Osteoblast (primary cell): ENCODE results near the gene EML4. TPM values are rescaled to one million over a fixed set of nuclear protein-coding genes. Genes with fewer than 3 reads are reported as not detected.

Source experiments
- DNase-seq: peaks from one replicate; pipeline ENCODE4 v3.0.0; 2011; ENCODE audit warnings: low spot score, mixed read lengths; ENCODE audit not compliant: insufficient read length; ENCODE audit errors: missing footprints
- H2AFZ ChIP-seq: 2 replicates; pipeline ENCODE4 v1.6.0; 2011; ENCODE audit warnings: mild to moderate bottlenecking, low read length
- H3K27ac ChIP-seq: 2 replicates; pipeline ENCODE4 v1.5.1; 2011; ENCODE audit warnings: mild to moderate bottlenecking, low read depth, low read length, moderate library complexity
- H3K27me3 ChIP-seq: 2 replicates; pipeline ENCODE4 v1.6.0; 2012; ENCODE audit warnings: mild to moderate bottlenecking, control low read depth, inconsistent platforms, low read length, moderate library complexity; ENCODE audit not compliant: insufficient read depth
- H3K36me3 ChIP-seq: 2 replicates; pipeline ENCODE4 v1.5.1; 2011; ENCODE audit warnings: mild to moderate bottlenecking, low read length, control low read depth, moderate library complexity; ENCODE audit not compliant: insufficient read depth
- H3K4me1 ChIP-seq: 2 replicates; pipeline ENCODE4 v1.5.1; 2011; ENCODE audit warnings: mild to moderate bottlenecking, low read length, control low read depth, moderate library complexity; ENCODE audit not compliant: insufficient read depth
- H3K4me2 ChIP-seq: 2 replicates; pipeline ENCODE4 v1.6.0; 2011; ENCODE audit warnings: mild to moderate bottlenecking, low read length; ENCODE audit not compliant: insufficient read depth
- H3K4me3 ChIP-seq: fragments of 200-600 bp; sonication (generic); 3 replicates; pipeline ENCODE4 v1.5.1; 2012; ENCODE audit warnings: mild to moderate bottlenecking, low read length, inconsistent platforms; ENCODE audit not compliant: insufficient read depth
- H3K79me2 ChIP-seq: 2 replicates; pipeline ENCODE4 v1.6.0; 2012; ENCODE audit warnings: mild to moderate bottlenecking, low read length, control low read depth, inconsistent platforms; ENCODE audit not compliant: insufficient read depth
- H3K9me3 ChIP-seq: 2 replicates; pipeline ENCODE4 v1.5.1; 2011; ENCODE audit warnings: low read depth, low read length, control low read depth
- H4K20me1 ChIP-seq: 2 replicates; pipeline ENCODE4 v1.6.0; 2012; ENCODE audit warnings: mild to moderate bottlenecking, low read length, control low read depth; ENCODE audit not compliant: insufficient read depth
- total RNA-seq: library from RNA; depleted of rRNA; stranded (reverse); fragments of >200 nt; gene quantifications from 2 replicates; pipeline ENCODE4 v1.2.3, GENCODE V29; 2012
- TF ChIP-seq, protein P1 (sequence below): IDR thresholded peaks from 2 replicates; pipeline ENCODE4 v1.5.1; 2011; ENCODE audit warnings: mild to moderate bottlenecking, low read depth, low read length, moderate library complexity; ENCODE audit errors: extremely low read depth

Gene EML4
- total RNA-seq, 1 donor = 91.9 TPM

DNA sequence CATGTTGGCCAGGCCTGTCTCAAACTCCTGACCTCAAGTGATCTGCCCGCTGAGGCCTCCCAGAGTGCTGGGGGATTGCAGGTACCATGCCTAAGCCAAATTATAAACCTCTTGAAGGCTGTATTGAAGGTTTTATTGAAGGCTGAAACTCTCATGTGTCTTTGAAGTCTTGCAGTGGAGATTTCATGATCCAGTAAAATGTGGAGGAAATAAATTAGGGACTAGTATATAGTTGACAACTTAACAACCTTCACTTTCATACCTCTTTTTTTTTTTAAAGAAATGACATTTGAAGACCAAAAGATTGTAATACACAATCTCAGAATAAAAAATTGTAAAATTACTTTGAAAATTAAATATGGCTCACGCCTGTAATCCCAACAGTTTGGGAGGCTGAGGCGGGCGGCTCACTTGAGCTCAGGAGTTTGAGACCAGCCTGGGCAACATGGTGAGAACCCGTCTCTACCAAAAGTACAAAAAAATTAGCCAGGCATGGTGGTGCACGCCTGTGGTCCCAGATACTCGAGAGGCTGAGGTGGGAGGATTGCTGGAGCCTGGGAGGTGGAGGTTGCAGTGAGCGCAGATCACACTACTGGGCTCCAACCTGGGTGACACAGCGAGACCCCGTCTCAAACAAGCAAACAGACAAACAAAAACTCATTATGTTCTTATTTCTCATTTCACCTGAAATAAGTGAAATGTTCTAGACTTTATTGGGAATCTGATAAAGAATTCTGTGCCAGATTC, 8.0 kb downstream of the EML4 start:
- no peak for DNase-seq
- Histone ChIP-seq H2AFZ (no peak overlapping the region), H3K36me3 (peaks cover 3% of the 10 kb centered on the region), H4K20me1 (peaks cover 21% of the 10 kb centered on the region), H3K4me2 (no peak overlapping the region), H3K4me1 (peaks cover 28% of the 10 kb centered on the region), H3K27ac (no peak overlapping the region), H3K4me3 (no peak overlapping the region), H3K9me3 (no peaks in the 10 kb centered on the region), H3K79me2 (peaks cover 97% of the 10 kb centered on the region), H3K27me3 (no peaks in the 10 kb centered on the region)
- TF ChIP-seq, protein P1, sequence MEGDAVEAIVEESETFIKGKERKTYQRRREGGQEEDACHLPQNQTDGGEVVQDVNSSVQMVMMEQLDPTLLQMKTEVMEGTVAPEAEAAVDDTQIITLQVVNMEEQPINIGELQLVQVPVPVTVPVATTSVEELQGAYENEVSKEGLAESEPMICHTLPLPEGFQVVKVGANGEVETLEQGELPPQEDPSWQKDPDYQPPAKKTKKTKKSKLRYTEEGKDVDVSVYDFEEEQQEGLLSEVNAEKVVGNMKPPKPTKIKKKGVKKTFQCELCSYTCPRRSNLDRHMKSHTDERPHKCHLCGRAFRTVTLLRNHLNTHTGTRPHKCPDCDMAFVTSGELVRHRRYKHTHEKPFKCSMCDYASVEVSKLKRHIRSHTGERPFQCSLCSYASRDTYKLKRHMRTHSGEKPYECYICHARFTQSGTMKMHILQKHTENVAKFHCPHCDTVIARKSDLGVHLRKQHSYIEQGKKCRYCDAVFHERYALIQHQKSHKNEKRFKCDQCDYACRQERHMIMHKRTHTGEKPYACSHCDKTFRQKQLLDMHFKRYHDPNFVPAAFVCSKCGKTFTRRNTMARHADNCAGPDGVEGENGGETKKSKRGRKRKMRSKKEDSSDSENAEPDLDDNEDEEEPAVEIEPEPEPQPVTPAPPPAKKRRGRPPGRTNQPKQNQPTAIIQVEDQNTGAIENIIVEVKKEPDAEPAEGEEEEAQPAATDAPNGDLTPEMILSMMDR = no peak

DNA sequence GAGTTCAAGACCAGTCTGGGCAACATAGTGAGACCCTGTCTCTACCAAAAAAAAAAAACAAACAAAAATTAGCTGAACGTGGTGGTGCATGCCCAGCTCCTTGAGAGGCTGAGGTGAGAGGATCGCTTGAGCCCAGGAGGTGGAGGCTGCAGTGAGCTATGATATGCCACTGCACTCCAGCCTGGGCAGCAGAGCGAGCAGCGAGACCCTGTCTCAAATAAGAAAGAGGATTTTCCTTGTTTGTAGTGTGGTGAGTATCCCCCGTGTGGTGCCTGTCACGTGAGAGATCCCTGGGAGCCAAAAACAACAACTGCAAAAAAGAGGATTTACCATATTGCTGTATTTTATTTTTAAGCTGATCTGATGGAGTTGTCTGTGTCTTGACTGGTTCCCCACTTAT, 9.2 kb downstream of the EML4 start:
- no peak for DNase-seq
- Histone ChIP-seq H3K4me3 (no peak overlapping the region), H3K27ac (no peak overlapping the region), H3K79me2 (peaks cover 97% of the 10 kb centered on the region), H2AFZ (no peak overlapping the region), H4K20me1 (peaks cover 15% of the 10 kb centered on the region), H3K4me1 (peaks cover 23% of the 10 kb centered on the region), H3K36me3 (peaks cover 3% of the 10 kb centered on the region), H3K27me3 (no peaks in the 10 kb centered on the region), H3K4me2 (no peak overlapping the region), H3K9me3 (no peaks in the 10 kb centered on the region)
- TF ChIP-seq, protein P1 = no peak

DNA sequence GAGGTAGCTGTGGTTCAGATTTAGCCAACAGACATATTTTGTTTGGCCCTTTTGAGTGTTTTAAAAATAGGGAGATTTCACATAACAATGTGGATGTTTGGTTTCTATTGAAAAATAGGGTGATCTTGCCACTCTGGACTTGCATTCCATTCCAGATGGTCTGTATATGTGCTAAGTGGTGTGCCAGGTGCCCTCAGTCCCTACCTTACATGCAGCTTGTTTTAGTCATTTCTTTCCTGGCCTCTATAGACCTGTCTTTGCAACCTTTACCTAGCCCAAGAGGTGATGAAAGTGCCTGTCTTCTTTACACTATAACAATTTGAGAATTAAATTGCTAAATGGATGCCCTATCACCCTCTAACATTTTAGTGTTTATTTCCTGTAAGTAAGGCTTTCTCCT, 11.1 kb downstream of the EML4 start:
- Histone ChIP-seq H4K20me1 (peaks cover 13% of the 10 kb centered on the region), H3K4me2 (peak overlapping the region; percentile 14), H3K79me2 (peaks cover 94% of the 10 kb centered on the region), H3K27ac (peak overlapping the region; percentile 7), H3K36me3 (peaks cover 3% of the 10 kb centered on the region), H3K9me3 (no peaks in the 10 kb centered on the region), H3K4me3 (no peak overlapping the region), H2AFZ (no peak overlapping the region), H3K27me3 (no peaks in the 10 kb centered on the region), H3K4me1 (peaks cover 29% of the 10 kb centered on the region)
- DNase-seq = no peak
- TF ChIP-seq, protein P1 = no peak

DNA sequence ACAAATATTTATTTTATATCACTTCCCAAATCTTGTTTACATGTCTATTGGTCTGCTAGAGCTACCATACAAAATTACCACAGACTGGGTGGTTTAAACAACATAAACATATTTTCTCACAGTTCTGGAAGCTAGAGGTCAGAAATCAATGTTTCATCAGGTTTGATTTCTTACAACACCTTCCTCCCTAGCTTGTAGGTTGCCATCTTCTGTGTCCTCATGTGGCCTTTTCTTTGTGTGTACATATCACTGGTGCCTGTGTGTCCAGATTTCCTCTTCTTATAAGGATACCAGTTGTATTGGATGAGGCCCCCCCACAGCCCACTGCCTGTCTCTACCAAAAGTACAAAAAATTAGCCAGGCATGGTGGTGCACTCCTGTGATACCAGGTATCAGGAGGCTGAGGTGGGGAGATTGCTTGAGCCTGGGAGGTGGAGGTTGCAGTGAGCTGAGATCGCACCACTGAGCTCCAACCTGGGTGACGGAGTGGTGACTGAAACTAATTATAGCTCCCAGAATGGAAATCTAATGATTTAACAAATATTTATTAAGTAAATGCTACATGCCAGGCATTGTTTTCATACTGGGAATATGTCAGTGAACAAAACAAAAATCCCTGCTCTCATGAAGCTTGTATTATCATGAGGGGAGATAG, 13.6 kb downstream of the EML4 start:
- no peak overlapping the region for H3K27ac ChIP-seq
- H3K27me3 ChIP-seq = no peaks in the 10 kb centered on the region
- H3K36me3 ChIP-seq = peaks cover 3% of the 10 kb centered on the region
- H3K4me1 ChIP-seq = peaks cover 44% of the 10 kb centered on the region
- no peaks in the 10 kb centered on the region for H3K9me3 ChIP-seq
- H2AFZ ChIP-seq = no peak overlapping the region
- H3K79me2 ChIP-seq = peaks cover 88% of the 10 kb centered on the region
- TF ChIP-seq, protein P1 = no peak
- peaks cover 7% of the 10 kb centered on the region for H4K20me1 ChIP-seq
- no peak overlapping the region for H3K4me2 ChIP-seq
- DNase-seq = no peak
- no peak overlapping the region for H3K4me3 ChIP-seq
